Panc1 (cell line): ENCODE data around the gene USP40. TPM values are rescaled to one million over a fixed set of nuclear protein-coding genes. Genes with fewer than 3 reads are reported as not detected.

Experiments
- ATAC-seq: fragments of 200-7000 bp; cut with Tn5 transposase; 2 replicates; pipeline ENCODE4 v1.9.1; 2020; ENCODE audit warnings: mild to moderate bottlenecking, moderate library complexity
- BruUV-seq: library from RNA; stranded (reverse); fragments of 400-500 nt; replicated peaks from 2 replicates; lab custom pipeline; 2021; lab: Mats Ljungman, UMichigan
- CTCF ChIA-PET: fragments of 300-600 bp; sonication (Branson Sonifier 250); formaldehyde crosslinking; loops from one replicate; lab custom pipeline; 2022; ENCODE audit warnings: antibody characterized with exemption; lab: Charles Lee
- POLR2A ChIA-PET: fragments of 300-600 bp; sonication (Branson Sonifier 250); formaldehyde crosslinking; loops from one replicate; lab custom pipeline; 2022; ENCODE audit warnings: antibody characterized with exemption; lab: Charles Lee
- DNase-seq: peaks from one replicate; pipeline ENCODE4 v3.0.0-alpha.2; 2010; ENCODE audit warnings: low read depth, low spot score
- H3K27ac ChIP-seq: 2 replicates; pipeline ENCODE4 v1.5.1; 2011; ENCODE audit warnings: mild to moderate bottlenecking, low read length, inconsistent platforms
- H3K27me3 ChIP-seq: fragments of 200-500 bp; sonication (Bioruptor generic); 2 replicates; pipeline ENCODE4 v1.6.0; 2014; ENCODE audit warnings: low read length, inconsistent platforms; ENCODE audit not compliant: control insufficient read depth, insufficient read depth
- H3K36me3 ChIP-seq: fragments of 200-500 bp; sonication (Bioruptor generic); 2 replicates; pipeline ENCODE4 v1.5.1; 2014; ENCODE audit warnings: inconsistent platforms, mild to moderate bottlenecking, low read length, moderate library complexity; ENCODE audit not compliant: control insufficient read depth, insufficient read depth
- H3K4me1 ChIP-seq: 2 replicates; pipeline ENCODE4 v1.5.1; 2011; ENCODE audit warnings: inconsistent platforms, mild to moderate bottlenecking, low read length, moderate library complexity; ENCODE audit not compliant: control insufficient read depth, insufficient read depth
- H3K4me3 ChIP-seq, 2 experiments: 2 replicates each; pipeline ENCODE4 v1.5.1; 2011 to 2012; ENCODE audit warnings: low read depth in 2 of 2, low read length in 2 of 2, mild to moderate bottlenecking in 2 of 2, inconsistent platforms in 1 of 2, moderate library complexity in 1 of 2
- H3K9me3 ChIP-seq: fragments of 200-500 bp; sonication (Bioruptor generic); 2 replicates; pipeline ENCODE4 v1.5.1; 2014; ENCODE audit warnings: low read depth, mild to moderate bottlenecking, inconsistent platforms, low read length, moderate library complexity; ENCODE audit not compliant: control insufficient read depth, insufficient read depth
- POLR2AphosphoS5 ChIP-seq: IDR thresholded peaks from 2 replicates; pipeline ENCODE4 v1.6.1; 2012; ENCODE audit warnings: mild to moderate bottlenecking, low read depth, low read length, moderate library complexity
- SIN3A ChIP-seq: IDR thresholded peaks from 2 replicates; pipeline ENCODE4 v1.6.1; 2012; ENCODE audit warnings: low read depth, mild to moderate bottlenecking, low read length, moderate library complexity, borderline replicate concordance; ENCODE audit not compliant: insufficient read depth
- TCF7L2 ChIP-seq: IDR thresholded peaks from 2 replicates; pipeline ENCODE4 v1.6.1; 2011; ENCODE audit warnings: mild to moderate bottlenecking, low read depth, low read length, inconsistent platforms
- in situ Hi-C: cut with HindIII; loops from 2 replicates; pipeline ENCODE4 v1.10.0; 2016; ENCODE audit warnings: low sequenced_read_pairs, low pct_unique_long_range_greater_than_20kb
- intact Hi-C: fragments of 100-400 bp; cut with micrococcal nuclease; formaldehyde crosslinking; loops from one replicate; pipeline ENCODE4 v1.10.0; 2022; ENCODE audit not compliant: unreplicated experiment
- total RNA-seq: library from RNA; stranded (reverse); gene quantifications from one replicate; pipeline ENCODE4 v1.2.1, GENCODE V29; 2021; ENCODE audit not compliant: unreplicated experiment
- TF ChIP-seq, protein P1 (sequence below), 2 experiments: IDR thresholded peaks; 2 replicates each; pipeline ENCODE4 v1.6.1; 2011 to 2012; ENCODE audit warnings: low read depth in 2 of 2, control low read depth in 1 of 2, low read length in 1 of 2, mild to moderate bottlenecking in 1 of 2, moderate library complexity in 1 of 2; ENCODE audit not compliant: insufficient read depth in 1 of 2
- TF ChIP-seq, protein P2 (sequence below): fragments of 450-650 bp; IDR thresholded peaks from 2 replicates; pipeline ENCODE4 v1.5.1; 2017; ENCODE audit warnings: mild to moderate bottlenecking

Gene USP40
- total RNA-seq, 1 experiment from 2014 or later = 26.6 TPM

DNA sequence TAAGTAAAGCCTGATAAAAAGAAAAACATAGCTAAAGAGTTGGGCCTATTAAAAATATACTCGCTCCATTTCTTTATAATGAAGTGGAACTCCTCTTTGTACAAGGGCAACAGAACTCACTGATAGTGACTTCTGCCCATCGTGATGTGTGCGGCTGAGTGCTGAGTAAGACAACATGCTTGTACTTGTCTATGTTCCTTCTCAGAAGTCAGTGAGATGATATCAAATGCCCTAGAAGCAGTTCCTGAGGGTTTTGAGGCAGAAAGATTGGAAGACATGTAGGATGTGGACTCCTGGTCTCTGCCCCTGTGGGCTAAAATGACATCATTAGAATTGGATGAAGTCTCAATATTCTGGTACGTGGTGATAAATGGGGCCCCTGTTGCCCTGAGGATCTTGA lies 73.8 kb downstream of the USP40 start:
- Histone ChIP-seq H3K9me3 (no peaks in the 10 kb centered on the region), H3K4me3 (no peak overlapping the region)
- CTCF ChIA-PET = no interaction called here

DNA sequence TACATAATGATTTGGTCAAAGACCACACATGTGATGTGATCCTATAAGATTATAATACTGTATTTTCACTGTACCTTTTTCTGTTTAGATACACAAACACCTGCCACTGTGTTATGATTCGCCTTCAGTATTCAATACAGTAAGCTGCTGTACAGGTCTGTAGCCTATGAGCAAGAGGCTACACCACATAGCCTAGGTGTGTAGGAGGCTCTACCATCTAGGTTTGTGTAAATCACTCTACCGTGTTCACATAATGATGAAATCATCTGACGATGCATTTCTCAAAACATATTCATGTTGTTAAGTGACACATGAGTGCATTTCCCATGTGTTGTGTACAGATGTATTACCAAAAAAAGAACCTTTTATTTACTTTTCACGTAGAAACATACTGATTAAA lies 74.5 kb downstream of the USP40 start:
- no peak for ATAC-seq
- Histone ChIP-seq H3K36me3 (peaks cover 6% of the 10 kb centered on the region; the same call in 1 of the 2 replicates), H3K4me3 (no peak overlapping the region), H3K4me1 (peaks cover 10% of the 10 kb centered on the region), H3K27ac (no peak overlapping the region; the same call in 1 of the 2 replicates), H3K9me3 (no peaks in the 10 kb centered on the region), H3K27me3 (no peaks in the 10 kb centered on the region)
- intact Hi-C loops (no loop called here), in situ Hi-C loops (no loop called here)
- no peak for TF ChIP-seq SIN3A
- TF ChIP-seq, protein P1, sequence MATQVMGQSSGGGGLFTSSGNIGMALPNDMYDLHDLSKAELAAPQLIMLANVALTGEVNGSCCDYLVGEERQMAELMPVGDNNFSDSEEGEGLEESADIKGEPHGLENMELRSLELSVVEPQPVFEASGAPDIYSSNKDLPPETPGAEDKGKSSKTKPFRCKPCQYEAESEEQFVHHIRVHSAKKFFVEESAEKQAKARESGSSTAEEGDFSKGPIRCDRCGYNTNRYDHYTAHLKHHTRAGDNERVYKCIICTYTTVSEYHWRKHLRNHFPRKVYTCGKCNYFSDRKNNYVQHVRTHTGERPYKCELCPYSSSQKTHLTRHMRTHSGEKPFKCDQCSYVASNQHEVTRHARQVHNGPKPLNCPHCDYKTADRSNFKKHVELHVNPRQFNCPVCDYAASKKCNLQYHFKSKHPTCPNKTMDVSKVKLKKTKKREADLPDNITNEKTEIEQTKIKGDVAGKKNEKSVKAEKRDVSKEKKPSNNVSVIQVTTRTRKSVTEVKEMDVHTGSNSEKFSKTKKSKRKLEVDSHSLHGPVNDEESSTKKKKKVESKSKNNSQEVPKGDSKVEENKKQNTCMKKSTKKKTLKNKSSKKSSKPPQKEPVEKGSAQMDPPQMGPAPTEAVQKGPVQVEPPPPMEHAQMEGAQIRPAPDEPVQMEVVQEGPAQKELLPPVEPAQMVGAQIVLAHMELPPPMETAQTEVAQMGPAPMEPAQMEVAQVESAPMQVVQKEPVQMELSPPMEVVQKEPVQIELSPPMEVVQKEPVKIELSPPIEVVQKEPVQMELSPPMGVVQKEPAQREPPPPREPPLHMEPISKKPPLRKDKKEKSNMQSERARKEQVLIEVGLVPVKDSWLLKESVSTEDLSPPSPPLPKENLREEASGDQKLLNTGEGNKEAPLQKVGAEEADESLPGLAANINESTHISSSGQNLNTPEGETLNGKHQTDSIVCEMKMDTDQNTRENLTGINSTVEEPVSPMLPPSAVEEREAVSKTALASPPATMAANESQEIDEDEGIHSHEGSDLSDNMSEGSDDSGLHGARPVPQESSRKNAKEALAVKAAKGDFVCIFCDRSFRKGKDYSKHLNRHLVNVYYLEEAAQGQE (IDR thresholded peaks at IDR 0.05; ENCODE audit: insufficient read depth in 1 of 2, low read depth in 2 of 2, low read length in 1 of 2) = no peak
- POLR2A ChIA-PET = no interaction called here
- DNase-seq = no peak
- BruUV-seq = no TSS peak
- CTCF ChIA-PET = no interaction called here

More for the DNA sequence above, 73.8 kb downstream of the USP40 start:
- Histone ChIP-seq H3K27me3 (no peaks in the 10 kb centered on the region), H3K27ac (peak overlapping the region; percentile 40; the same call in 1 of the 2 replicates), H3K4me1 (peaks cover 7% of the 10 kb centered on the region), H3K36me3 (peaks cover 6% of the 10 kb centered on the region; the same call in 1 of the 2 replicates)
- ATAC-seq = no peak
- POLR2A ChIA-PET = no interaction called here
- intact Hi-C loops (no loop called here), in situ Hi-C loops (no loop called here)
- BruUV-seq = no TSS peak
- no peak for DNase-seq
- no peak for TF ChIP-seq TCF7L2
- TF ChIP-seq, protein P1 (IDR thresholded peaks at IDR 0.05; ENCODE audit: insufficient read depth in 1 of 2, low read depth in 2 of 2, low read length in 1 of 2) = no peak
- TF ChIP-seq, protein P2, sequence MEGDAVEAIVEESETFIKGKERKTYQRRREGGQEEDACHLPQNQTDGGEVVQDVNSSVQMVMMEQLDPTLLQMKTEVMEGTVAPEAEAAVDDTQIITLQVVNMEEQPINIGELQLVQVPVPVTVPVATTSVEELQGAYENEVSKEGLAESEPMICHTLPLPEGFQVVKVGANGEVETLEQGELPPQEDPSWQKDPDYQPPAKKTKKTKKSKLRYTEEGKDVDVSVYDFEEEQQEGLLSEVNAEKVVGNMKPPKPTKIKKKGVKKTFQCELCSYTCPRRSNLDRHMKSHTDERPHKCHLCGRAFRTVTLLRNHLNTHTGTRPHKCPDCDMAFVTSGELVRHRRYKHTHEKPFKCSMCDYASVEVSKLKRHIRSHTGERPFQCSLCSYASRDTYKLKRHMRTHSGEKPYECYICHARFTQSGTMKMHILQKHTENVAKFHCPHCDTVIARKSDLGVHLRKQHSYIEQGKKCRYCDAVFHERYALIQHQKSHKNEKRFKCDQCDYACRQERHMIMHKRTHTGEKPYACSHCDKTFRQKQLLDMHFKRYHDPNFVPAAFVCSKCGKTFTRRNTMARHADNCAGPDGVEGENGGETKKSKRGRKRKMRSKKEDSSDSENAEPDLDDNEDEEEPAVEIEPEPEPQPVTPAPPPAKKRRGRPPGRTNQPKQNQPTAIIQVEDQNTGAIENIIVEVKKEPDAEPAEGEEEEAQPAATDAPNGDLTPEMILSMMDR = no peak
- TF ChIP-seq POLR2AphosphoS5 = no peak
- no peak for TF ChIP-seq SIN3A
